RWPE2 (cell line): ENCODE measurements around the gene SPEN.
"Not testable (repeated sequence)": the region's sequence is repeated elsewhere in the genome, so short reads cannot be mapped to it uniquely, and the experiment has no call there.

Experiments
- ATAC-seq: fragments of 200-7000 bp; cut with Tn5 transposase; 3 replicates; pipeline ENCODE4 v1.9.1; 2021; ENCODE audit warnings: low read depth
- DNase-seq: peaks from one replicate; pipeline ENCODE4 v3.0.0-alpha.2; 2020; ENCODE audit warnings: low spot score
- H3K27ac ChIP-seq: fragments of 450-650 bp; 2 replicates; pipeline ENCODE4 v1.5.1; 2017; ENCODE audit warnings: mild to moderate bottlenecking; ENCODE audit not compliant: poor library complexity, severe bottlenecking
- H3K27me3 ChIP-seq: fragments of 250-450 bp; sonication (Bioruptor Pico); 2 replicates; pipeline ENCODE4 v1.5.1; 2021; ENCODE audit warnings: mild to moderate bottlenecking, moderate library complexity; ENCODE audit not compliant: insufficient read depth, poor library complexity, severe bottlenecking
- H3K36me3 ChIP-seq: fragments of 250-450 bp; sonication (Bioruptor Pico); 2 replicates; pipeline ENCODE4 v1.5.1; 2020; ENCODE audit warnings: low read depth, mild to moderate bottlenecking, moderate library complexity
- H3K4me1 ChIP-seq: fragments of 250-450 bp; sonication (Bioruptor Pico); 2 replicates; pipeline ENCODE4 v1.5.1; 2021; ENCODE audit warnings: mild to moderate bottlenecking, moderate library complexity; ENCODE audit not compliant: insufficient read depth, poor library complexity, severe bottlenecking
- H3K4me3 ChIP-seq: fragments of 250-450 bp; sonication (Bioruptor Pico); 2 replicates; pipeline ENCODE4 v1.5.1; 2021; ENCODE audit warnings: mild to moderate bottlenecking, moderate library complexity; ENCODE audit not compliant: severe bottlenecking
- H3K9me3 ChIP-seq: fragments of 250-450 bp; sonication (Bioruptor Pico); 2 replicates; pipeline ENCODE4 v1.5.1; 2021; ENCODE audit warnings: mild to moderate bottlenecking, moderate library complexity; ENCODE audit not compliant: severe bottlenecking
- TF ChIP-seq, protein P1 (sequence below): fragments of 450-650 bp; IDR thresholded peaks from one replicate; pipeline ENCODE4 v1.5.1; 2017; ENCODE audit warnings: mild to moderate bottlenecking, moderate library complexity; ENCODE audit not compliant: poor library complexity, severe bottlenecking

SPEN gene

GRCh38 chr1:15833842-15834405 is 13.6 kb upstream of the SPEN start:
- Histone ChIP-seq H3K27me3 (no peaks in the 10 kb centered on the region), H3K4me3 (peak overlapping the region; percentile 57), H3K36me3 (no peaks in the 10 kb centered on the region), H3K4me1 (peaks cover 40% of the 10 kb centered on the region), H3K27ac (peak overlapping the region; percentile 97), H3K9me3 (peaks cover 6% of the 10 kb centered on the region)
- TF ChIP-seq, protein P1, sequence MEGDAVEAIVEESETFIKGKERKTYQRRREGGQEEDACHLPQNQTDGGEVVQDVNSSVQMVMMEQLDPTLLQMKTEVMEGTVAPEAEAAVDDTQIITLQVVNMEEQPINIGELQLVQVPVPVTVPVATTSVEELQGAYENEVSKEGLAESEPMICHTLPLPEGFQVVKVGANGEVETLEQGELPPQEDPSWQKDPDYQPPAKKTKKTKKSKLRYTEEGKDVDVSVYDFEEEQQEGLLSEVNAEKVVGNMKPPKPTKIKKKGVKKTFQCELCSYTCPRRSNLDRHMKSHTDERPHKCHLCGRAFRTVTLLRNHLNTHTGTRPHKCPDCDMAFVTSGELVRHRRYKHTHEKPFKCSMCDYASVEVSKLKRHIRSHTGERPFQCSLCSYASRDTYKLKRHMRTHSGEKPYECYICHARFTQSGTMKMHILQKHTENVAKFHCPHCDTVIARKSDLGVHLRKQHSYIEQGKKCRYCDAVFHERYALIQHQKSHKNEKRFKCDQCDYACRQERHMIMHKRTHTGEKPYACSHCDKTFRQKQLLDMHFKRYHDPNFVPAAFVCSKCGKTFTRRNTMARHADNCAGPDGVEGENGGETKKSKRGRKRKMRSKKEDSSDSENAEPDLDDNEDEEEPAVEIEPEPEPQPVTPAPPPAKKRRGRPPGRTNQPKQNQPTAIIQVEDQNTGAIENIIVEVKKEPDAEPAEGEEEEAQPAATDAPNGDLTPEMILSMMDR = no peak
- no peak for ATAC-seq
- DNase-seq = no peak

- H3K4me3 ChIP-seq = peak overlapping the region; percentile 57
- H3K36me3 ChIP-seq = no peaks in the 10 kb centered on the region
- DNase-seq (peak; percentile 92), ATAC-seq (peak; percentile 68)
- TF ChIP-seq, protein P1 = no peak
- peaks cover 6% of the 10 kb centered on the region for H3K9me3 ChIP-seq
- no peaks in the 10 kb centered on the region for H3K27me3 ChIP-seq
- peak overlapping the region; percentile 97 for H3K27ac ChIP-seq
- peaks cover 37% of the 10 kb centered on the region for H3K4me1 ChIP-seq
Observed at GRCh38 chr1:15834406-15835204, 12.9 kb upstream of the SPEN start.

- TF ChIP-seq, protein P1 = no peak
- Histone ChIP-seq H3K27ac (peak overlapping the region; percentile 97), H3K27me3 (no peaks in the 10 kb centered on the region), H3K9me3 (peaks cover 6% of the 10 kb centered on the region), H3K4me3 (peak overlapping the region; percentile 57), H3K36me3 (no peaks in the 10 kb centered on the region), H3K4me1 (peaks cover 32% of the 10 kb centered on the region)
- peak; percentile 18 for ATAC-seq
- no peak for DNase-seq
Observed at GRCh38 chr1:15835205-15835740, 12.2 kb upstream of the SPEN start.

- ATAC-seq (peak; percentile 55), DNase-seq (peak; percentile 98)
- Histone ChIP-seq H3K4me3 (peak overlapping the region; percentile 57), H3K4me1 (peaks cover 25% of the 10 kb centered on the region), H3K9me3 (peaks cover 6% of the 10 kb centered on the region), H3K36me3 (no peaks in the 10 kb centered on the region), H3K27ac (peak overlapping the region; percentile 97), H3K27me3 (no peaks in the 10 kb centered on the region)
- TF ChIP-seq, protein P1 = no peak
Observed at GRCh38 chr1:15835741-15836510, 11.6 kb upstream of the SPEN start.

DNA sequence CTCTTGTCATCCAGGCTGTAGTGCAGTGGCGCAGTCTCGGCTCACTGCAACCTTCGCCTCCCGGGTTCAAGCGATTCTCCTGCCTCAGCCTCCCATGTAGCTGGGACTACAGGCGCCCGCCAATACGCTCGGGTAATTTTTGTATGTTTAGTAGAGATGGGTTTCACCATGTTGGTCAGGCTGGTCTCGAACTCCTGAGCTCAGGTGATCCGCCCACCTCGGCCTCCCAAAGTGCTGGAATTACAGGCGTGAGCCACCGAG is 11.1 kb upstream of the SPEN start:
- Histone ChIP-seq H3K4me3 (peak overlapping the region; percentile 57), H3K4me1 (peaks cover 20% of the 10 kb centered on the region), H3K27ac (peak overlapping the region; percentile 97)
- ATAC-seq, H3K9me3 ChIP-seq, H3K27me3 ChIP-seq, DNase-seq, H3K36me3 ChIP-seq: not testable (repeated sequence)
